Loucy (cell line): ENCODE data around the gene LCN9.

Experiments used
- H2AFZ ChIP-seq: fragments of 200-600 bp; sonication (generic); 2 replicates; pipeline ENCODE4 v1.6.0; 2016; ENCODE audit warnings: antibody characterized with exemption, mild to moderate bottlenecking, low read length, moderate library complexity
- H3F3A ChIP-seq: fragments of 200-600 bp; 2 replicates; pipeline ENCODE4 v1.6.0; 2016; ENCODE audit warnings: antibody characterized with exemption, low read depth, mild to moderate bottlenecking
- H3K27me3 ChIP-seq: fragments of 200-600 bp; sonication (generic); 2 replicates; pipeline ENCODE4 v1.6.1; 2014; ENCODE audit warnings: low read length, mild to moderate bottlenecking; ENCODE audit not compliant: insufficient read depth, poor library complexity, severe bottlenecking
- H3K36me3 ChIP-seq: fragments of 200-600 bp; sonication (generic); 2 replicates; pipeline ENCODE4 v1.6.1; 2016; ENCODE audit warnings: low read length; ENCODE audit not compliant: insufficient read depth
- H3K4me1 ChIP-seq: fragments of 200-600 bp; sonication (generic); 2 replicates; pipeline ENCODE4 v1.5.1; 2014; ENCODE audit warnings: low read length, mild to moderate bottlenecking; ENCODE audit not compliant: insufficient read depth, poor library complexity, severe bottlenecking
- H3K4me2 ChIP-seq: fragments of 200-600 bp; sonication (generic); 2 replicates; pipeline ENCODE4 v1.6.0; 2014; ENCODE audit warnings: antibody characterized with exemption, low read length, low read depth, mild to moderate bottlenecking; ENCODE audit not compliant: poor library complexity, severe bottlenecking
- H3K4me3 ChIP-seq: fragments of 200-600 bp; sonication (generic); 2 replicates; pipeline ENCODE4 v1.5.1; 2014; ENCODE audit warnings: low read length, mild to moderate bottlenecking, mixed read lengths; ENCODE audit not compliant: poor library complexity, severe bottlenecking
- H3K79me2 ChIP-seq: fragments of 200-600 bp; sonication (generic); 2 replicates; pipeline ENCODE4 v1.6.1; 2014; ENCODE audit warnings: low read length; ENCODE audit not compliant: insufficient read depth
- H3K9ac ChIP-seq: fragments of 200-600 bp; sonication (generic); 2 replicates; pipeline ENCODE4 v1.6.0; 2014; ENCODE audit warnings: mild to moderate bottlenecking, low read depth, low read length, moderate library complexity; ENCODE audit not compliant: poor library complexity, severe bottlenecking
- H3K9me2 ChIP-seq: fragments of 200-600 bp; sonication (generic); replicated peaks from 2 replicates; pipeline ENCODE4 v1.6.1; 2016; ENCODE audit warnings: low read depth, low read length, mixed read lengths
- H3K9me3 ChIP-seq: fragments of 200-600 bp; sonication (generic); 2 replicates; pipeline ENCODE4 v1.6.1; 2014; ENCODE audit warnings: mild to moderate bottlenecking, antibody characterized with exemption, low read length, low read depth; ENCODE audit not compliant: insufficient read depth
- H4K20me1 ChIP-seq: fragments of 200-600 bp; sonication (generic); 2 replicates; pipeline ENCODE4 v1.6.0; 2014; ENCODE audit warnings: antibody characterized with exemption, low read length, mild to moderate bottlenecking; ENCODE audit not compliant: insufficient read depth, poor library complexity, severe bottlenecking
- EZH2phosphoT487 ChIP-seq: fragments of 200-600 bp; IDR thresholded peaks from 2 replicates; pipeline ENCODE4 v1.6.1; 2018; ENCODE audit warnings: antibody characterized with exemption, mild to moderate bottlenecking, moderate library complexity, borderline replicate concordance
- TF ChIP-seq, protein P1 (sequence below): fragments of 200-600 bp; sonication (generic); conservative IDR thresholded peaks from 2 replicates; pipeline ENCODE4 v1.5.1; 2014; ENCODE audit warnings: mild to moderate bottlenecking, antibody characterized with exemption, low read length

LCN9 gene

DNA sequence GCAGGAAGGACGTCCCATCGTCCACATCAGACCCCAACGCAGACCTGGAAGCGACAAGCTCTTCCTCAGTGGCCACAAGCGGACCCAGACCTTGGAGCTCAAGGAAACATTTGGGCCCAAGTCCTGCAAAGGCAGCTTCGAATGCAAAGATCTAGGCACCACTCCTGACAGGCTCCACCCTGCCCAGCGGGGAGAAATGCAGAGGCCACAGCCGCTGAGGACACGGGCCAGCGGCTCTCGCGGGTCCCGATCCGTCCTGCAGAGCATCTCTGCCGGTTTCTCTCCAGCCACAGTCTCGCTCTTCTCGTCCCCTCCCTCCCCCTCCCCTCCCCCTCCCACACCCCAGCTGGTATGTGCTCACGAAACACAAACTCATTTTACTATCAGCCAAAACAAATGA is 31.3 kb downstream of the LCN9 start:
- Histone ChIP-seq H3K4me2 (no peak overlapping the region), H3K4me1 (no peaks in the 10 kb centered on the region), H3K27me3 (no peaks in the 10 kb centered on the region), H3F3A (no peaks in the 10 kb centered on the region), H3K36me3 (no peaks in the 10 kb centered on the region), H3K9ac (no peak overlapping the region), H3K9me3 (no peaks in the 10 kb centered on the region; the same call in 1 of the 2 replicates), H3K9me2 (no peaks in the 10 kb centered on the region), H3K4me3 (no peak overlapping the region), H4K20me1 (no peaks in the 10 kb centered on the region), H3K79me2 (no peaks in the 10 kb centered on the region), H2AFZ (no peak overlapping the region)
- TF ChIP-seq, protein P1, sequence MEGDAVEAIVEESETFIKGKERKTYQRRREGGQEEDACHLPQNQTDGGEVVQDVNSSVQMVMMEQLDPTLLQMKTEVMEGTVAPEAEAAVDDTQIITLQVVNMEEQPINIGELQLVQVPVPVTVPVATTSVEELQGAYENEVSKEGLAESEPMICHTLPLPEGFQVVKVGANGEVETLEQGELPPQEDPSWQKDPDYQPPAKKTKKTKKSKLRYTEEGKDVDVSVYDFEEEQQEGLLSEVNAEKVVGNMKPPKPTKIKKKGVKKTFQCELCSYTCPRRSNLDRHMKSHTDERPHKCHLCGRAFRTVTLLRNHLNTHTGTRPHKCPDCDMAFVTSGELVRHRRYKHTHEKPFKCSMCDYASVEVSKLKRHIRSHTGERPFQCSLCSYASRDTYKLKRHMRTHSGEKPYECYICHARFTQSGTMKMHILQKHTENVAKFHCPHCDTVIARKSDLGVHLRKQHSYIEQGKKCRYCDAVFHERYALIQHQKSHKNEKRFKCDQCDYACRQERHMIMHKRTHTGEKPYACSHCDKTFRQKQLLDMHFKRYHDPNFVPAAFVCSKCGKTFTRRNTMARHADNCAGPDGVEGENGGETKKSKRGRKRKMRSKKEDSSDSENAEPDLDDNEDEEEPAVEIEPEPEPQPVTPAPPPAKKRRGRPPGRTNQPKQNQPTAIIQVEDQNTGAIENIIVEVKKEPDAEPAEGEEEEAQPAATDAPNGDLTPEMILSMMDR, result no peak
- no peak for TF ChIP-seq EZH2phosphoT487

DNA sequence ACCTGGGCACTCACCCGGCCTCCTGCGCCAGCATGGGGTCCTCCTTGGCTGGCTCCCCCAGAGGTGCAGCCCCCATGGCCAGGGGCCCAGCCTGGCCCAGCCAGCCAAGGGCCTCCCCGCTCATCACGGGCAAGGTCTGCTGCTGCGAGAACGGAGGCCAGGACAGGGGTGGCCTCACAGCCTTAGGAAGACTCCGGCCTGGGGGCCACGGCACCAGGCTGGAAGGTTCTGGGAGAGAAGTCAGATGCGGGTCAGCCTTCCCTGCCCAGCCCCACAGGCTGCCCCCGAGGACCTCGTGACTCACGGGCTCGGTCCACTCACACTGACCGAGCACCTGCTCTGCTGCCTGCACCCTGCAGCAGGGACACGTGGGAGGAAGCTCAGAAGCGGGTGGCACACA is 31.9 kb downstream of the LCN9 start:
- Histone ChIP-seq H3F3A (no peaks in the 10 kb centered on the region), H3K9ac (no peak overlapping the region), H3K4me1 (no peaks in the 10 kb centered on the region)

DNA sequence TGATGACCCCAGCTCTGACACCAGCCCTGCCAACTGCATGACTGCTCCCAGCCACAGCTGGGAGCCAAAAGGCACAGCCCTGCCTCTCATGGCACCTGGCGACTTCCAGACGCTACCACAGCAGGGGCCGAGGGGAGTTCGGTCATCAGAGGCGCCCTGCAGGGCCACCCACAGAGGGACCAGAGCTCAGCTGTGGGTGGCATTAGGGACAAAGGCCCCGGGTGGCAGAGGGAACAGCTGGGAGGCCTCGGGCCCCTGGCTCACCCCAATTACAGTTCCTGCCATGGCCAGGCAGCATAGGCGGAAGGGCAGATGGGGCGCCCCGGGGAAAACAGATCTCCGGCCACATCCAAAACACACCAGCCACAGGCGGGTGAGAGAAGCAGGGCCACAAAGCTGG is 32.5 kb downstream of the LCN9 start:
- H3K4me3 ChIP-seq, result no peak overlapping the region
- H2AFZ ChIP-seq, result no peak overlapping the region
- no peaks in the 10 kb centered on the region; the same call in 1 of the 2 replicates for H3K9me3 ChIP-seq
- no peak overlapping the region for H3K4me2 ChIP-seq
- H3K79me2 ChIP-seq, result no peaks in the 10 kb centered on the region
- no peaks in the 10 kb centered on the region for H3F3A ChIP-seq
- H3K27me3 ChIP-seq, result no peaks in the 10 kb centered on the region
- no peak overlapping the region for H3K9ac ChIP-seq
- TF ChIP-seq, protein P1, result no peak
- TF ChIP-seq EZH2phosphoT487, result no peak
- no peaks in the 10 kb centered on the region for H3K36me3 ChIP-seq
- H3K4me1 ChIP-seq, result no peaks in the 10 kb centered on the region
- no peaks in the 10 kb centered on the region for H4K20me1 ChIP-seq
- H3K9me2 ChIP-seq, result no peaks in the 10 kb centered on the region

More for the DNA sequence above, 31.9 kb downstream of the LCN9 start:
- Histone ChIP-seq H3K27me3 (no peaks in the 10 kb centered on the region), H3K79me2 (no peaks in the 10 kb centered on the region), H3K36me3 (no peaks in the 10 kb centered on the region), H2AFZ (no peak overlapping the region), H3K4me3 (no peak overlapping the region), H3K9me2 (no peaks in the 10 kb centered on the region), H3K4me2 (no peak overlapping the region), H3K9me3 (no peaks in the 10 kb centered on the region; the same call in 1 of the 2 replicates), H4K20me1 (no peaks in the 10 kb centered on the region)
- TF ChIP-seq, protein P1, result no peak
- TF ChIP-seq EZH2phosphoT487, result no peak
